Fibroblast of lung (primary cell): ENCODE measurements around the gene DHX58. TPM values are rescaled to one million over a fixed set of nuclear protein-coding genes. Genes with fewer than 3 reads are reported as not detected.

Experiments
- DNase-seq, 2 donors: peaks; one replicate each; pipeline versions ENCODE4 v3.0.0 to v3.0.0-alpha.2; 2010; ENCODE audit warnings: low read depth in 2 of 2
- H2AFZ ChIP-seq: 2 replicates; pipeline ENCODE4 v1.5.1; 2012; ENCODE audit warnings: low read length, control low read depth, inconsistent platforms
- H3K27ac ChIP-seq: 2 replicates; pipeline ENCODE4 v1.5.1; 2011; ENCODE audit warnings: low read length, control low read depth; ENCODE audit not compliant: insufficient read depth
- H3K27me3 ChIP-seq: 2 replicates; pipeline ENCODE4 v1.5.1; 2011; ENCODE audit warnings: mild to moderate bottlenecking, low read length; ENCODE audit not compliant: control insufficient read depth, insufficient read depth
- H3K36me3 ChIP-seq: 2 replicates; pipeline ENCODE4 v1.5.1; 2011; ENCODE audit warnings: low read length; ENCODE audit not compliant: control insufficient read depth, insufficient read depth
- H3K4me1 ChIP-seq: 2 replicates; pipeline ENCODE4 v1.5.1; 2011; ENCODE audit warnings: low read length; ENCODE audit not compliant: control insufficient read depth, insufficient read depth; ENCODE audit errors: extremely low read depth
- H3K4me2 ChIP-seq: 2 replicates; pipeline ENCODE4 v1.5.1; 2011; ENCODE audit warnings: low read length, control low read depth; ENCODE audit not compliant: insufficient read depth; ENCODE audit errors: extremely low read depth
- H3K4me3 ChIP-seq, 4 experiments: fragments of 200-600 bp in 1 of 4; sonication (generic) in 1 of 4; replicated peaks in 1 of 4; 2 replicates each; pipeline ENCODE4 v1.5.1; 2011 to 2016; ENCODE audit warnings: low read length in 4 of 4, low read depth in 3 of 4, mild to moderate bottlenecking in 3 of 4, control low read depth in 2 of 4, inconsistent platforms in 1 of 4, mixed read lengths in 1 of 4; ENCODE audit not compliant: insufficient read depth in 1 of 4; ENCODE audit errors: control extremely low read depth in 1 of 4
- H3K79me2 ChIP-seq: 2 replicates; pipeline ENCODE4 v1.5.1; 2012; ENCODE audit warnings: mild to moderate bottlenecking, low read length, inconsistent platforms; ENCODE audit not compliant: control insufficient read depth, insufficient read depth
- H3K9ac ChIP-seq: 2 replicates; pipeline ENCODE4 v1.5.1; 2011; ENCODE audit warnings: mild to moderate bottlenecking, low read length, control low read depth; ENCODE audit not compliant: insufficient read depth
- H3K9me3 ChIP-seq: 2 replicates; pipeline ENCODE4 v1.5.1; 2012; ENCODE audit warnings: low read depth, low read length; ENCODE audit not compliant: control insufficient read depth, insufficient read depth
- H4K20me1 ChIP-seq: 2 replicates; pipeline ENCODE4 v1.5.1; 2011; ENCODE audit warnings: low read length; ENCODE audit not compliant: control insufficient read depth, insufficient read depth; ENCODE audit errors: extremely low read depth
- EZH2 ChIP-seq: IDR thresholded peaks from 2 replicates; pipeline ENCODE4 v1.5.1; 2012; ENCODE audit warnings: low read length, control low read depth, mild to moderate bottlenecking; ENCODE audit errors: missing control alignments
- polyA plus RNA-seq, 2 donors: library from polyadenylated mRNA; depleted of rRNA in 1 of 2; stranded (reverse) in 1 of 2; unstranded in 1 of 2; fragments of >200 nt; gene quantifications; 2 replicates each; pipeline ENCODE4 v1.2.1, GENCODE V29; 2011 to 2012; ENCODE audit warnings: missing spikeins in 1 of 2
- total RNA-seq: library from RNA; depleted of rRNA; stranded (reverse); fragments of >200 nt; gene quantifications from 2 replicates; pipeline ENCODE4 v1.2.1, GENCODE V29; 2014
- TF ChIP-seq, protein P1 (sequence below), 2 donors: IDR thresholded peaks in 1 of 2; conservative IDR thresholded peaks in 1 of 2; 1 replicate in 1 of 2; 2 replicates in 1 of 2; pipeline ENCODE4 v1.5.1; 2011 to 2012; ENCODE audit warnings: low read length in 2 of 2, control low read depth in 1 of 2, inconsistent platforms in 1 of 2, low read depth in 1 of 2, mild to moderate bottlenecking in 1 of 2

Gene DHX58
- total and polyA plus RNA-seq, 2 donors (not counting 1 experiment from before 2014, with no cell fraction given): 8.0 to 18.3 TPM

DNA sequence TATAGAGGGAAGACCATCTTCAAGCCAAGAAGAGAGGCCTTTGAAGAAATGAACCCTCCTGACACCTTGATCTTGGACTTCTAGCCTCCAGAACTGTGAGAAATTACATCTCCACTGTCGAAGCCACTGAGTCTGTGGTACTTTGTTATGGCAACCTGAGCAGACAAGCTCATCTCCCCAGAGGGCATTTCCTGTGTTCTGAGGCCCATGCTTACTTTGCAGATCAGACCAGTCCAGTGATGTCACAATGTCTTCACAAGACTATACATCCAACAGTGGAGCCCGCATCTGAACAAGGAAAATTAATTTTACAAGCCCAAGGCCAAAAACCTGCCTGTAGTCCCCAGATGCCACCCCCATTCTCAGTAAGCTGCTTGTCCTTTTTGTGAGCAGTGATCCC lies 47.3 kb downstream of the DHX58 start:
- H3K4me3 ChIP-seq: no peak overlapping the region
- H4K20me1 ChIP-seq: no peaks in the 10 kb centered on the region
- no peaks in the 10 kb centered on the region for H3K9me3 ChIP-seq
- H3K9ac ChIP-seq: no peak overlapping the region
- TF ChIP-seq EZH2: no peak
- TF ChIP-seq, protein P1, sequence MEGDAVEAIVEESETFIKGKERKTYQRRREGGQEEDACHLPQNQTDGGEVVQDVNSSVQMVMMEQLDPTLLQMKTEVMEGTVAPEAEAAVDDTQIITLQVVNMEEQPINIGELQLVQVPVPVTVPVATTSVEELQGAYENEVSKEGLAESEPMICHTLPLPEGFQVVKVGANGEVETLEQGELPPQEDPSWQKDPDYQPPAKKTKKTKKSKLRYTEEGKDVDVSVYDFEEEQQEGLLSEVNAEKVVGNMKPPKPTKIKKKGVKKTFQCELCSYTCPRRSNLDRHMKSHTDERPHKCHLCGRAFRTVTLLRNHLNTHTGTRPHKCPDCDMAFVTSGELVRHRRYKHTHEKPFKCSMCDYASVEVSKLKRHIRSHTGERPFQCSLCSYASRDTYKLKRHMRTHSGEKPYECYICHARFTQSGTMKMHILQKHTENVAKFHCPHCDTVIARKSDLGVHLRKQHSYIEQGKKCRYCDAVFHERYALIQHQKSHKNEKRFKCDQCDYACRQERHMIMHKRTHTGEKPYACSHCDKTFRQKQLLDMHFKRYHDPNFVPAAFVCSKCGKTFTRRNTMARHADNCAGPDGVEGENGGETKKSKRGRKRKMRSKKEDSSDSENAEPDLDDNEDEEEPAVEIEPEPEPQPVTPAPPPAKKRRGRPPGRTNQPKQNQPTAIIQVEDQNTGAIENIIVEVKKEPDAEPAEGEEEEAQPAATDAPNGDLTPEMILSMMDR (conservative IDR thresholded peaks at IDR 0.05 in 1 of 2, IDR thresholded peaks at IDR 0.05 in 1 of 2; ENCODE audit: low read depth in 1 of 2, low read length in 2 of 2): no peak
- H3K4me2 ChIP-seq: no peak overlapping the region
- H2AFZ ChIP-seq: no peak overlapping the region
- no peaks in the 10 kb centered on the region for H3K79me2 ChIP-seq
- no peaks in the 10 kb centered on the region for H3K36me3 ChIP-seq
- H3K4me1 ChIP-seq: no peaks in the 10 kb centered on the region
- peaks cover 9% of the 10 kb centered on the region for H3K27me3 ChIP-seq
- no peak for DNase-seq
- H3K27ac ChIP-seq: no peak overlapping the region

DNA sequence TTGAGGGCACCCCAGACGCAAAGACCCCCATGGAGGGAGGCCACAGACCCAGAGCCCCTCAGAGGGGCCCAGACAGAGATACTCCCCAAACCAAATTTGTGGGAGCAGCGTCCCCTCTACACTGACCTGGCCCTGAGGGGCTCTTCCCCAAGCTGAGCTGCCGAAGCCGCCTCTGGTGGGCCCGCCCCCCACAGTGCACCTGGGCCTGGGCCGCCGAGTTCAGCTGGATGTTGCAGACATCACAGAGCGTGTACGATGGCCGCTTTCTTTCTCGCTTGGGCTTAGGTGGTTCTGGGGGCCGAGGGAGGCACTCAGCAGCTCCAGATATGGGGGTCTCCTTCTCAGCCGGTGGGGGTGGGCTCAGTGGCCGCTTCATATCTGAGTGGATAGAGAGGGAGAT lies 49.8 kb downstream of the DHX58 start:
- no peaks in the 10 kb centered on the region for H3K9me3 ChIP-seq
- H3K79me2 ChIP-seq: no peaks in the 10 kb centered on the region
- no peaks in the 10 kb centered on the region for H3K4me1 ChIP-seq
- no peak overlapping the region for H3K27ac ChIP-seq
- no peak for TF ChIP-seq EZH2
- TF ChIP-seq, protein P1 (conservative IDR thresholded peaks at IDR 0.05 in 1 of 2, IDR thresholded peaks at IDR 0.05 in 1 of 2; ENCODE audit: low read depth in 1 of 2, low read length in 2 of 2): no peak
- H3K4me3 ChIP-seq: no peak overlapping the region
- no peak overlapping the region for H2AFZ ChIP-seq
- H3K4me2 ChIP-seq: no peak overlapping the region
- H3K27me3 ChIP-seq: peaks cover 9% of the 10 kb centered on the region
- no peak overlapping the region for H3K9ac ChIP-seq
- no peak for DNase-seq
- H3K36me3 ChIP-seq: no peaks in the 10 kb centered on the region
- H4K20me1 ChIP-seq: no peaks in the 10 kb centered on the region

DNA sequence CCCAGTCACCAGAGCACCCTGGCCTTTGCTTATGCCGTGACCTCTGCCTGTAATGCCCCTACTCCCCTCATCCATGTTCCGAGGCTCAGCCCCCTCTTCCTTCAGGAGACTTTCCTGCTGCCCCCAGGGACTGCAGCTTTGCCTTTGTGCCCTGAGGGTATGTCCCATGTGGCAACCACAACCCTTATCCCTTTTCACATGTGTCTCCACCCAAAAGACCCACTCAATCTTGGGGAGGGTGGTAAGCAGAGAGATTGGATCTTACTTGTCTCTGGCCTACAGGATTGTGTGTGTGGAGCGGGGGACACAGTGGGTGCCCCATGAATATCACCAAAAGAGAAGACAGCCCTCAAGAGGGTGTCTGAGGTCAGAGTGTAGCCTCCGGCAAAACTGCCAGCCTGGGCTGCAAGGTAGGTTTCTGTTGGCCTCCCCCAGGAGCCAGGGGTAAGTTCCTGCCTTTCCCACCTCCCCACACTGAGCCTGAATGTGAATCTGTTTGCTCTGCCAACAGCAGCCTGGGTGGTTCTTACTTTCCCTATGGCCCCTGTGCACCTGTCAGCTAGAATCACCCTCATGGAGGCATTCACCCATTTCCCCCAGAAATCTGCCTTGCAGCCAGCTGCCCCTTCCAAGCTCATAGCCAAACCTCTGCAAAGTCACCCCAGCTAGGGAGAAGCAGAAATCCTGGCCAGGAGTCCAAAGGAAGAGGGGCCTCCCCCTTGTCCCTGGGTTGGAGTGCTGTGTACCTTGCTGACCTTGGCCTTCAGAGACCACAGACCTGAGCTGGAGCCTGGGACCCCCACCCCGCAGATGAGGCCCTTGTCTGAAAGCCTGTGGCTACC lies 50.6 kb downstream of the DHX58 start:
- H3K4me2 ChIP-seq: no peak overlapping the region
- TF ChIP-seq, protein P1 (conservative IDR thresholded peaks at IDR 0.05 in 1 of 2, IDR thresholded peaks at IDR 0.05 in 1 of 2; ENCODE audit: low read depth in 1 of 2, low read length in 2 of 2): no peak
- TF ChIP-seq EZH2: no peak
- no peaks in the 10 kb centered on the region for H3K36me3 ChIP-seq
- no peak overlapping the region for H3K27ac ChIP-seq
- H2AFZ ChIP-seq: no peak overlapping the region
- H3K9ac ChIP-seq: no peak overlapping the region
- no peaks in the 10 kb centered on the region for H3K4me1 ChIP-seq
- H3K4me3 ChIP-seq: no peak overlapping the region
- H3K9me3 ChIP-seq: no peaks in the 10 kb centered on the region
- no peaks in the 10 kb centered on the region for H4K20me1 ChIP-seq
- H3K79me2 ChIP-seq: no peaks in the 10 kb centered on the region
- DNase-seq: no peak
- H3K27me3 ChIP-seq: peaks cover 9% of the 10 kb centered on the region
